Activated CD4-positive, alpha-beta T cell treated with anti-CD3 and anti-CD28 coated beads for 48 hours (primary cell): ENCODE results near the gene KRT72.

ENCODE experiments used
- DNase-seq: peaks from one replicate; pipeline ENCODE4 v3.0.0-alpha.2; 2020

The KRT72 gene

GRCh38 chr12:52539083-52539820 is 62.0 kb downstream of the KRT72 start:
- DNase-seq, result no peak

- DNase-seq, result no peak
Measured at GRCh38 chr12:52537101-52537500, 64.2 kb downstream of the KRT72 start.
